ENCODE results near the gene TCF15. TPM values are rescaled to one million over a fixed set of nuclear protein-coding genes. Genes with fewer than 3 reads are reported as not detected.

Gene TCF15
- total and polyA plus RNA-seq, 2 of the 8 experiments (the other 6 are each of a cell fraction or from before 2014, with no cell fraction given) = 3.7 to 6.9 TPM

- Histone ChIP-seq H3K79me2 (ENCODE audit: control insufficient read depth in 1 of 2, insufficient read depth in 2 of 2, low read length in 2 of 2) (no peaks in the 10 kb centered on the region), H2BK120ac (replicated peaks; ENCODE audit: low read depth, low read length) (peak overlapping the region; percentile 18), H3K9me3 (ENCODE audit: insufficient read depth in 2 of 2, low read depth in 1 of 2, low read length in 1 of 2) (no peaks in the 10 kb centered on the region), H3K27ac (ENCODE audit: low read depth, low read length) (no peak overlapping the region), H4K20me1 (replicated peaks in 1 of 2; ENCODE audit: control insufficient read depth in 1 of 2, insufficient read depth in 2 of 2, low read length in 2 of 2) (no peaks in the 10 kb centered on the region), H4K5ac (ENCODE audit: insufficient read length, low read depth, low read length) (peak overlapping the region; percentile 6), H2BK15ac (ENCODE audit: low read length) (peak overlapping the region; percentile 24; the same call in 1 of the 2 replicates), H4K91ac (replicated peaks; ENCODE audit: insufficient read length, low read length) (peak overlapping the region; percentile 54), H2BK5ac (ENCODE audit: low read depth, low read length) (peak overlapping the region; percentile 46), H3K79me1 (ENCODE audit: low read depth, low read length) (no peaks in the 10 kb centered on the region), H3K4me3 (ENCODE audit: extremely low read depth in 1 of 4, insufficient read depth in 2 of 4, low read depth in 3 of 4, low read length in 4 of 4) (no peak overlapping the region), H3K4ac (replicated peaks; ENCODE audit: insufficient read length, low read depth, low read length) (peak overlapping the region; percentile 62), H3K27me3 (replicated peaks in 1 of 4; ENCODE audit: control insufficient read depth in 3 of 4, extremely low read depth in 1 of 4, insufficient read depth in 3 of 4, low read length in 3 of 4) (peaks cover 0 to 11% (median 3%) of the 10 kb centered on the region in 4 experiments; a peak in 5 of 7 replicates), H3K23ac (ENCODE audit: insufficient read length) (no peak overlapping the region), H2BK20ac (ENCODE audit: low read length) (peak overlapping the region; percentile 75), H3K14ac (ENCODE audit: insufficient read length) (peak overlapping the region; percentile 49), H3K23me2 (ENCODE audit: low read depth, low read length) (no peaks in the 10 kb centered on the region; the same call in 1 of the 2 replicates), H3K9ac (replicated peaks in 1 of 4; ENCODE audit: extremely low read depth in 1 of 4, low read depth in 3 of 4, low read length in 3 of 4) (no peak overlapping the region), H4K8ac (ENCODE audit: extremely low read depth, insufficient read depth, low read length) (no peak overlapping the region; the same call in 1 of the 2 replicates), H3K4me2 (ENCODE audit: insufficient read depth in 1 of 2, low read depth in 2 of 2, low read length in 2 of 2) (peak overlapping the region; percentile 33 to 53; a peak in 2 of 4 replicates), H3K56ac (replicated peaks; ENCODE audit: insufficient read length, low read depth, low read length) (no peak overlapping the region), H2AFZ (ENCODE audit: low read length) (no peak overlapping the region), H3K4me1 (replicated peaks in 1 of 4; ENCODE audit: control insufficient read depth in 3 of 4, insufficient read depth in 4 of 4, low read length in 3 of 4) (peaks cover 13 to 33% (median 18%) of the 10 kb centered on the region in 4 experiments), H2AK5ac (ENCODE audit: low read depth, low read length) (0 out of 2 replicates have a peak overlapping the region, but pooled peaks have one; percentile 30), H3K18ac (ENCODE audit: extremely low read depth, low read length) (peak overlapping the region; percentile 62), H3K36me3 (ENCODE audit: control insufficient read depth in 2 of 4, insufficient read depth in 4 of 4, low read length in 3 of 4) (no peaks in the 10 kb centered on the region), H2BK12ac (ENCODE audit: low read depth, low read length) (peak overlapping the region; percentile 93; the same call in 1 of the 2 replicates)
- 83% methylated on average over 12 of the region's 12 CpGs; no CpG with 5 or more reads in 1 of the 2 experiments for WGBS, 2 experiments (ENCODE audit: extremely low coverage in 1 of 2, insufficient coverage in 1 of 2, insufficient read length in 1 of 2, insufficient replicate concordance in 2 of 2, low coverage in 1 of 2, low lambda C conversion rate in 2 of 2, missing lambda C conversion rate in 1 of 2)
- ChIA-PET POLR2A (ENCODE audit: partially characterized antibody) (interaction anchor here (1.0 to 5.0 kb wide), 3 partner anchors 11 to 30 kb away, joined by 5 to 24 read pairs (median 18); partner anchors contain the start of gene CSNK2A1), CTCF (ENCODE audit: partially characterized antibody) (interaction anchor here (0.7 to 8.8 kb wide), 17 partner anchors 11 to 383 kb away, joined by 3 to 73 read pairs (median 4); no protein-coding TSS in a partner anchor)
- FAIRE-seq = no peak
- DNase-seq (ENCODE audit: low read depth in 1 of 2, low spot score in 2 of 2) = no peak
- TF ChIP-seq E2F6 (IDR thresholded peaks at IDR 0.05) (no peak), CTCF (IDR thresholded peaks at IDR 0.05; ENCODE audit: control extremely low read depth in 1 of 3, insufficient read depth in 1 of 3, low read depth in 1 of 3, low read length in 3 of 3) (no peak), CBX5 (IDR thresholded peaks at IDR 0.05; ENCODE audit: low read depth, low read length) (no peak), TCF12 (IDR thresholded peaks at IDR 0.05; ENCODE audit: low read depth, low read length) (no peak), RXRA (IDR thresholded peaks at IDR 0.05; ENCODE audit: insufficient read depth, low read depth, low read length) (no peak), TBP (IDR thresholded peaks at IDR 0.05; ENCODE audit: low read depth, low read length) (no peak), CBX8 (IDR thresholded peaks at IDR 0.05; ENCODE audit: borderline replicate concordance, low read depth, low read length) (no peak)
Observed at GRCh38 chr20:573414-574296, 36.5 kb downstream of the TCF15 start.

Measured in H1 (cell line).